PC-3 (cell line): ENCODE results near the gene SENP3. TPM values are rescaled to one million over a fixed set of nuclear protein-coding genes. Genes with fewer than 3 reads are reported as not detected.

Experiments
- ATAC-seq: fragments of 200-7000 bp; cut with Tn5 transposase; 2 replicates; pipeline ENCODE4 v1.9.1; 2020; ENCODE audit warnings: mild to moderate bottlenecking, moderate library complexity
- BruUV-seq: library from RNA; stranded (reverse); fragments of 400-500 nt; replicated peaks from 2 replicates; lab custom pipeline; 2021; lab: Mats Ljungman, UMichigan
- CTCF ChIA-PET: fragments of 300-600 bp; sonication (Branson Sonifier 250); formaldehyde crosslinking; loops from one replicate; lab custom pipeline; 2022; ENCODE audit warnings: antibody characterized with exemption; lab: Charles Lee
- POLR2A ChIA-PET: fragments of 300-600 bp; sonication (Branson Sonifier 250); formaldehyde crosslinking; loops from one replicate; lab custom pipeline; 2022; ENCODE audit warnings: antibody characterized with exemption; ENCODE audit not compliant: unreplicated experiment; lab: Charles Lee
- DNase-seq: peaks from one replicate; pipeline ENCODE4 v3.0.0-alpha.2; 2015
- H2AFZ ChIP-seq: fragments of 300-600 bp; sonication (generic); 2 replicates; pipeline ENCODE4 v1.6.0; 2016; ENCODE audit warnings: antibody characterized with exemption, low read length
- H3F3A ChIP-seq: fragments of 300-600 bp; sonication (generic); one replicate; pipeline ENCODE4 v1.6.0; 2017; ENCODE audit warnings: antibody characterized with exemption, low read length, control low read depth, mild to moderate bottlenecking; ENCODE audit not compliant: unreplicated experiment
- H3K27ac ChIP-seq: fragments of 300-600 bp; sonication (generic); 2 replicates; pipeline ENCODE4 v1.5.1; 2016; ENCODE audit warnings: mild to moderate bottlenecking, low read length
- H3K27me3 ChIP-seq: fragments of 300-600 bp; sonication (generic); 2 replicates; pipeline ENCODE4 v1.6.1; 2016; ENCODE audit warnings: low read length, mixed read lengths
- H3K36me3 ChIP-seq: fragments of 300-600 bp; sonication (generic); 2 replicates; pipeline ENCODE4 v1.6.1; 2016; ENCODE audit warnings: low read depth, mixed run types, low read length, mixed read lengths
- H3K4me1 ChIP-seq: fragments of 300-600 bp; sonication (generic); 2 replicates; pipeline ENCODE4 v1.5.1; 2016; ENCODE audit warnings: low read length; ENCODE audit not compliant: insufficient read depth
- H3K4me2 ChIP-seq: fragments of 300-600 bp; sonication (generic); 2 replicates; pipeline ENCODE4 v1.6.0; 2016; ENCODE audit warnings: low read length
- H3K4me3 ChIP-seq: fragments of 300-600 bp; sonication (generic); 2 replicates; pipeline ENCODE4 v1.5.1; 2016; ENCODE audit warnings: mild to moderate bottlenecking, low read length, mixed read lengths
- H3K79me2 ChIP-seq: fragments of 300-600 bp; sonication (generic); 2 replicates; pipeline ENCODE4 v1.6.1; 2017; ENCODE audit warnings: low read length, mixed read lengths
- H3K9ac ChIP-seq: fragments of 300-600 bp; sonication (generic); 2 replicates; pipeline ENCODE4 v1.6.0; 2016; ENCODE audit warnings: mild to moderate bottlenecking, low read length
- H3K9me2 ChIP-seq: fragments of 300-600 bp; sonication (generic); replicated peaks from 2 replicates; pipeline ENCODE4 v1.6.1; 2016; ENCODE audit warnings: mixed run types, low read length, mixed read lengths
- H3K9me3 ChIP-seq: fragments of 300-600 bp; sonication (generic); 2 replicates; pipeline ENCODE4 v1.6.1; 2016; ENCODE audit warnings: low read length, mixed read lengths
- H4K20me1 ChIP-seq: fragments of 300-600 bp; sonication (generic); 2 replicates; pipeline ENCODE4 v1.6.1; 2016; ENCODE audit warnings: low read length, mixed read lengths
- CTCF ChIP-seq: fragments of 300-600 bp; sonication (generic); conservative IDR thresholded peaks from 2 replicates; pipeline ENCODE4 v1.5.1; 2017; ENCODE audit warnings: antibody characterized with exemption, low read depth, mild to moderate bottlenecking, low read length
- EZH2 ChIP-seq: fragments of 300-600 bp; sonication (generic); IDR thresholded peaks from one replicate; pipeline ENCODE4 v1.6.1; 2017; ENCODE audit warnings: antibody characterized with exemption, mild to moderate bottlenecking, low read length; ENCODE audit not compliant: unreplicated experiment
- EZH2phosphoT487 ChIP-seq: fragments of 300-600 bp; sonication (generic); IDR thresholded peaks from 2 replicates; pipeline ENCODE4 v1.6.1; 2018; ENCODE audit warnings: mild to moderate bottlenecking, antibody characterized with exemption, low read length, borderline replicate concordance
- intact Hi-C: fragments of 100-400 bp; cut with micrococcal nuclease; formaldehyde crosslinking; loops from 2 replicates; pipeline ENCODE4 v1.9.0; 2023
- total RNA-seq: library from RNA; depleted of rRNA; stranded (reverse); fragments of >200 nt; gene quantifications from 2 replicates; pipeline ENCODE4 v1.2.3, GENCODE V29; 2014

SENP3 gene
- total RNA-seq, 1 experiment from 2014 or later, result 82.8 TPM

- Histone ChIP-seq H3K9ac (peak within 1 kb of the TSS; percentile 65), H3K9me2 (no peaks in the 10 kb centered on the region), H3K4me2 (peak within 1 kb of the TSS; percentile 79), H3K36me3 (peaks cover 7% of the 10 kb centered on the region), H3K4me1 (peaks cover 46% of the 10 kb centered on the region), H3K27ac (peak within 1 kb of the TSS; percentile 92), H3K27me3 (no peaks in the 10 kb centered on the region), H4K20me1 (no peaks in the 10 kb centered on the region), H3K4me3 (peak within 1 kb of the TSS; percentile 43; the same call in 1 of the 2 replicates), H3K79me2 (peaks cover 24% of the 10 kb centered on the region), H2AFZ (no peak within 1 kb of the TSS), H3K9me3 (no peaks in the 10 kb centered on the region), H3F3A (no peaks in the 10 kb centered on the region)
- CTCF ChIA-PET, result interaction anchor here (0.5 to 1.1 kb wide), 3 partner anchors 31 to 213 kb away, joined by 4 to 8 read pairs (median 5); partner anchors contain the start of genes TP53 and WRAP53
- POLR2A ChIA-PET, result interaction anchor here (0.5 to 0.7 kb wide), 3 partner anchors 12 to 111 kb away, joined by 4 to 6 read pairs (median 4); partner anchors contain the start of gene ZBTB4
- DNase-seq (peak; percentile 70), ATAC-seq (peak; percentile 21)
- intact Hi-C loops, result no loop called here
- BruUV-seq, result no TSS peak
- no peak for TF ChIP-seq CTCF
These were observed 28.4 kb downstream of the SENP3 start, which contains the start of gene SOX15 for GRCh38 chr17:7589891-7590691. Gene SOX15 (minus strand): TSS chr17:7590094. CDS start chr17:7589676, 418 bp downstream.

- BruUV-seq, result no TSS peak
- DNase-seq (peak; percentile 52), ATAC-seq (peak; percentile 72)
- Histone ChIP-seq H3K79me2 (peaks cover 18% of the 10 kb centered on the region), H3K27ac (peak overlapping the region; percentile 92), H3K4me1 (peaks cover 46% of the 10 kb centered on the region), H3K9me2 (no peaks in the 10 kb centered on the region), H3K36me3 (peaks cover 13% of the 10 kb centered on the region), H3F3A (no peaks in the 10 kb centered on the region), H3K27me3 (no peaks in the 10 kb centered on the region), H3K9ac (peak overlapping the region; percentile 65), H3K4me3 (peak overlapping the region; percentile 43; the same call in 1 of the 2 replicates), H3K4me2 (peak overlapping the region; percentile 79), H3K9me3 (no peaks in the 10 kb centered on the region), H4K20me1 (no peaks in the 10 kb centered on the region), H2AFZ (no peak overlapping the region)
- intact Hi-C loops, result no loop called here
- TF ChIP-seq CTCF (no peak), EZH2phosphoT487 (no peak), EZH2 (no peak)
- POLR2A ChIA-PET, result interaction anchor here (0.6 to 0.7 kb wide), 2 partner anchors 11 to 77 kb away, joined by 4 to 6 read pairs; no protein-coding TSS in a partner anchor
- CTCF ChIA-PET, result interaction anchor here (0.5 to 0.7 kb wide), 3 partner anchors 30 to 214 kb away, joined by 3 to 8 read pairs (median 4); no protein-coding TSS in a partner anchor
These were observed 29.0 kb downstream of the SENP3 start for GRCh38 chr17:7590743-7591142.
